UCSD-AML1 (cell line): ENCODE results near the gene HPS3.

Experiments
- DNase-seq: peaks from one replicate; lab custom pipeline; 2025; ENCODE audit not compliant: unreplicated experiment; lab: John Stamatoyannopoulos, UW

Gene HPS3

DNA sequence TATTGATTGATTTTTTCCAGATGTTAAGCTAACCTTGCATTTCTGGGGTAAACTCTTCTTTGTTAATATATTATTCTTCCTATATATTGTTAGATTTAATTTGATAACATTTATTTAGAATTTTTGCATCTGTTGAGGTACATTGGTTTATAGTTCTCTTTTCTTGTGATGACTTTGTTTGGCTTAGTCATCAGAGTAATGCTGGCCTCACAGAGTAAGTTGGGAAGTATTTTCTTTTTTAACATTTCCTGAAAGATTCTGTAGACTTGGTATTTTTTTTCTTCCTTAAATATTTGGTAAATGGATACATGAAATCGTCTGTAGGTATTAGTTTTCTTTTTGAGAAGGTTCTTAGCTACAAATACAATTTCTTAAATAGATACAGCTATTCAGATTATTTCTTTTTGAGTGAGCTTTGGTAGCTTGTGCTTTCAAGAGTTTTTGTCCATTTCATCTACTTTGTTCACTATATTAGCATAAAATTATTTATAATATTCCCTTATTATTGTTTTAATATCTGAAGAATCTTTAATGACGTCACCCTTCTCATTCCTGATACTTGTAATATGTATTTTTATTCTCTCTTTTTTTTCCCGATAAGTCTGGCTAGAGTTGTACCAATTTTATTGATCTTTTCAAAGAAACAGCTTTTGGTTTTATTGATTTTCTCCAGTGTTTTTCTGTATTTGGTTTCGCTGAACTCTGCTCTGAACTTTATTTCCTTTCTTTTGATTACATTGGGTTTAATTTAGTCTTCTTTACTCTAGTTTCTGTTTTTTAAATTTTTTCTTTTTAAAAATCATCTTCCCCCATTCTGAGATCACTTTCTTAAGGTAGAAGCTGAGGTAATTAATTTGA, 6.5 kb upstream of the HPS3 start:
- no peak for DNase-seq

GRCh38 chr3:149128821-149129220, 617 bp upstream of the HPS3 start:
- DNase-seq, result no peak

GRCh38 chr3:149131589-149131988, 2.2 kb downstream of the HPS3 start:
- no peak for DNase-seq

GRCh38 chr3:149134575-149134974, 5.1 kb downstream of the HPS3 start:
- DNase-seq, result no peak

- no peak for DNase-seq
Observed at GRCh38 chr3:149142682-149143081, 13.2 kb downstream of the HPS3 start.

DNA sequence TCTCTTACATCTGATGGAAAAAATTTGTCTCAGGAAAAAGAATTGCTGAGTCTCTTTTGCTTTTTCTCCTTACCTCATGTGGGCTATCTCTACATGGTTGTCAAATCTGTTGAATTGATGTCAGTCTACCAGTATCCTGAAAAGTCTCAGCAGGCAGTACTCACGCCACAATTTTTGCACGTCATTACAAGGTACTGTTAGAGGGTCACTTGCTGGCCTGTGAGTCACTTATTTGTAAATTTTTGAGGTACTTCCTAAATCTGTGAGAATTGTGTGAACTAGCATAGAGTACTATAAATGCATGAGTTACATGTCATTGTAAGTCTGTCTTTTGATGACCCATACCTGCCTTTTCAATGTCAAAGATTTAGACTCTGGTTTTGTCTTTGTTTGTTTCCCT, 15.9 kb downstream of the HPS3 start:
- no peak for DNase-seq

GRCh38 chr3:149145974-149146373, 16.5 kb downstream of the HPS3 start:
- DNase-seq, result no peak

GRCh38 chr3:149150436-149150835, 21.0 kb downstream of the HPS3 start:
- no peak for DNase-seq

GRCh38 chr3:149151843-149152242, 22.4 kb downstream of the HPS3 start:
- peak; percentile 36 for DNase-seq

DNA sequence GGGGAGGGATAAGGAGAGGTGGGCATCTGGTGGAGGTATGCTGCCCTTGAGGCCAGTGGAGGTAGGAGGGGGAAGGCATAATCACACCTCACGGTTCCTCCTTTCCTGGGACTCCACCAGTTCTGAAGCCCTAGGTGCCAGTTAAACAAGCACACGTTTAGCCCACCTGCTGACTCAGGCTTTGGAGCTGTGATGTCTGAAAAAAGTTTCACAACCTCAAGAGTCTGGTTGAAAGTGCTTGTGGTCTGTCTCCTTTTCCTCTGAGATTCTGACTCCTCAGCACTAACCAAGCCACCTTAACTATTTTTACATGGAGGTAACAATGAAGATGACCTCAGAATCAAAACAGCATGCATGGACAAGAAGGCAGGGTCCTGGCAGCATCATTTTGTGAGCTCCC, 23.0 kb downstream of the HPS3 start:
- DNase-seq, result no peak

GRCh38 chr3:149153402-149153801, 24.0 kb downstream of the HPS3 start:
- no peak for DNase-seq

- no peak for DNase-seq
Observed at GRCh38 chr3:149160754-149161300, 31.4 kb downstream of the HPS3 start.

DNA sequence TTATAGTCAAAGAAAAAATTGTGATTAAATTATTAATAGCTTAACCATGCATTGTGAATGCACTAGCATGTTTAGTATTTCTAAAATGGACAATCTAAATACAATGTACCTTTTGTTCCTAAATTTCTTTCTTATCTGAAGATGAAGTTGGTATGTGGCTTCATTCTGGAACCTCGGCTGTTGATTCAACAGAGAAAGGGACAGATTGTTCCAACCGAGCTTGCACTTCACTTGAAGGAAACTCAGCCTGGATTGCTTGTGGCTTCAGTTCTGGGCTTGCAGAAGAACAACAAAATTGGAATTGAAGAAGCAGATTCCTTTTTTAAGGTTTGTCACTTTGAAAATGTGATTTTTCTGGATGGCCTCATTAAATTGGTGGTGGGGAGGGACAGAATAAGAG, 32.6 kb downstream of the HPS3 start:
- no peak for DNase-seq

DNA sequence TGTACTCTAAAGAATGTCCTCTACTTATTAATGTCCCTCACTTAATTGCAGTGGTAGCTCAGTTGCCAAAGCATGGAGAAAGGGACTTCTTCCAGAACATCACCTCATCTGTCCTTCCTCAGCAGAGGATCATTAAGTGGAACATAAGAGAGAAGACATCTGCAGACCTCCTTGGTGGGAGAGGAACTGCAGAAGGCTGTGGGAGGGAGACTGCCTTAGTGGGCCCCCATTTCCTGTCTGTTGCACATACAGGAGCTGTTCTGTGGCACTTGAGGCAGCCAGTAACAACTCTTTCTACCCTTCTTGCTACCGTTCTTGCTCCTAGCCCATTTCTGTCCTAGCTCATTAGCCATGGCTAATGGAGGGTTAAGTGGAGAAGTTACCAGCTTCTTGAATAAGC, 33.6 kb downstream of the HPS3 start:
- no peak for DNase-seq

- no peak for DNase-seq
Observed at GRCh38 chr3:149167898-149168297, 38.5 kb downstream of the HPS3 start.

DNA sequence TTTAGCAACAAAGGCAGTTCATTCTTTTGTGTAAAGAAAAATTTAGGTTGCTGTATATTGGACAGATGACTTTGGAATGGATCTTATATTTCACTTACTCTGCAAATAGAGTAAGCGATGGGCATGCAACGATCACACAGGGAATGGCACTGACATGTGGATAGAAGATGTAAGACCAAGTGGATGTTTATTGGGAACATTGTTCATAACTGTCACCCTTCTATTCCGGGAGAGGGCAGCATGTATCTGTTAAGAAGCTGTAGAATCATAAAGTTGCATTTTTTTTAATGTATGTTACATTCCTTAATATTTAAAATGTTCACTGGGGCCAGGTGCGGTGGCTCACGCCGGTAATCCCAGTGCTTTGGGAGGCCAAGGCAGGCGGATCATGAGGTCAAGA, 41.2 kb downstream of the HPS3 start:
- DNase-seq, result no peak

- DNase-seq, result no peak
Observed at GRCh38 chr3:149174901-149175300, 45.5 kb downstream of the HPS3 start.

DNA sequence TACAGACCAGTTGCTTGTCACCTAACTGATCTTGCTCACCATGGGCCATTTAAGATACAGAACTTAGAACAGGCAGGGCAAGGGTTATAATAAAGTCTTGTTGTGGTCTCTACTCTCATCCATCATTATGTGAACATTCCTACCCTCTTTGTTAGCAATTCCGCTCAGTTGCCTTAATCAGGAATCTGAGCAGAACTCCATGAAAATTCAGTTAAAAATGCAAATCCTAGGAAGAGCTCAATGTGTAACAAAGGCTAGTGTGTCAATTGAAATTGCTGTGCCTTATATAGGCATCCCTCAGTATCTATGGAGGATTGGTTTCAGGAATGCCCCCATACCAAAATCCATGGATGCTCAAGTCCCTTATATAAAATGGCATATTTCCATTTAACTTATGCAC, 47.7 kb downstream of the HPS3 start:
- no peak for DNase-seq

DNA sequence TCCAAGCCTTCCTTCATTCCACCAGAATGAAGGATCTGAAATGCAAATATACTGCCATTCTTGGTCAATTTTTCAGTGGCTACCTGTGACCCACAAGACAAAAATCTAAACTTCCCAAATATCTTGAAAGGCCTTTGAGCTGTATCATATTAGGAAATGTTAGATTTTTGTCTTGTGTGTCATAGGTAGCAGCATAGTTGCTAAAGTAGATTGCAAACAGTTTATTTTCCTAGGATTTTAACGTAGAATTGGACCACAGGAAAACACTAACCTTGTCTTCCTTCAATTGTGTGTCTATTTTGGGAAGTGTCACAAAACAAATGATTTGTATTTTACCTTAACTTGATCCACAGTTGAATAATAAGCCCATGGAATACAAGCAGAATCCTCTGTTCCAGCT, 49.8 kb downstream of the HPS3 start:
- no peak for DNase-seq

- DNase-seq, result no peak
Observed at GRCh38 chr3:149180057-149180573, 50.7 kb downstream of the HPS3 start.

DNA sequence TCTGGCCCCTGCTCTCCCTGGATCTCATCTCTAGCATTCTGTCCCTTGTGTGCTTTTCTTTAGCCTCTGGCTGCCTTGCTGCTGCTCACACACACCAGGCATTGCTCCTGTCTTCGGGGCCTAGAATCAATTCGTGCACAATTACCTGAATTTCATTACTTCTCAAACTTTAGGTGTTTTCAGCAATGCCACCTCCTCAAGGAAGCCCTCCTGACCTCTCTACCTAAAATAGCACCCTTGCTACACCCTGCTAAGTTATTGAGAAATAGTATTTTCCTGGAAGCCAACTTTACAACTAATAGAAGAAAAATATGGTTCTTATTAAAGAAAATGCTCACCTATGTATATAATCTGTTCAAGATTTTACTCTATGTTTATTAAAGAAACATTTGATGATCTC, 51.7 kb downstream of the HPS3 start:
- no peak for DNase-seq

DNA sequence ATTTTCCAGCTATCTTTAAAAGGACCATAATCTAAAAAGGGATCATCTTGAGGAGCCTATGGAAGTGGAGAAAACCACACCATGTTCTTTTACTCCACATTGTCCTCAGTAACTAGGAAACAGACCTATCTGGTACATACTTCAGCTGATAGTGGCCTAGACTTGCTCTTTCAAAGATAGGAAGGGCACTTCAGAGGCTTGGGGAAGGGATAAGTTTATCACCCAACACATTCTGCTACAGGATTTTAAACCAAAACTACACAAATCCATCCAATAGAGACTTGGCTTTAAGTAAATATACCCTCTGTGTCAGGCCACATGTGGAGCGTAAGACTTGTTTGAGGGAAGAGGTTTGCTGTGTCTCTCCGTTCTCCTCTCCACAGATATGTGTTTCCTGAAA, 56.8 kb downstream of the HPS3 start:
- no peak for DNase-seq

DNA sequence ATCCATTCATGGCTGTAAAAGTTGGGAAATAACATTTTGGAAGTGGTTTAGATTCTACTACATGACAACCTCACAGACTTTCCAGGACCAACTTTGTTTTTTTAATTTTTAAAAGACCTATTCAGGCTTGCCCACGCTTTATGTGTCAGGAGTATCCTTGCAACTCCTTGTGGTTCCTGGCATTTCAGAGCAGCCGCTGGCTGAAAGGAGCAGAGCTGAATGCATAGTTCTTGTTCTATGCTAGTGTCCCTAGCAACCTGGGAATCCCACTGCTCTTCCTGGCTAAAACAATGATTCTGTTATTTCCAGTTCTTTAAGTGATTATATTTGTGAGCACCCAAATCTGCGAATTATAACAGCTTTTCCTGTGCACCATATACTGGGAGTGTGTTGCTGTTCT, 57.3 kb downstream of the HPS3 start:
- no peak for DNase-seq
